NCI-H146 treated with DMSO at 0.1 percent for 48 hours (cell line): ENCODE measurements around the gene DISP3.

Source experiments
- DNase-seq: peaks from one replicate; lab custom pipeline; 2025; ENCODE audit not compliant: unreplicated experiment; lab: John Stamatoyannopoulos, UW

DISP3 gene

DNA sequence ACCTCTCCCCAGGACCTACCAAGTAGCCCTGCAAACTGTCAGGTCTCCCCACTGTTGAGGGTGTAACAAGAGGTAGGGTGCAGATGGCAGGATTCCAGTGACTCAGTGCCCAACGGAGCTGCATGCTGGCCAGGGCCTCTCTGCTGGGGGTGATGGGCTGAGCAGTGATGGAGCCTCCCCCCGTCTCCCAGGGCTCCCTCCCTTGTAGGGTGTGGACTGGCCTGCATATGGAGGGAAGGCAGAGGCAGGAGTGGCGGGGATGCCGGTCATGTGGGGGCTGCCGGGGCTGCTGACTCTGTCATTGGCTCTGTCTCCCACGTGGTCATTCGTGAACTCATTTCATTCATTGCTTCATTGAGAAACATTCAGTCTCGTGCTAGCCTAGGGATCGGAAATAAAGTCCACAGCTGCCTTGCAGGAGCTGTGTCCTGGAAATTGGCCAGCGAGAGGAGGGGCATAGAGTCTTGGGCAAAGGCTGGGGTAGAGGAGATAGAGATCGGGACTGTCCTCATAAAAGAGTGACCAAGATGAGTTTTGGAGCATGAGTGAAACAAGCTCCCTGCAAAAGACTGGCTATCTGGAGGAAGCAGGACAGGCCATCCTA is 22.9 kb upstream of the DISP3 start:
- DNase-seq: no peak

DNA sequence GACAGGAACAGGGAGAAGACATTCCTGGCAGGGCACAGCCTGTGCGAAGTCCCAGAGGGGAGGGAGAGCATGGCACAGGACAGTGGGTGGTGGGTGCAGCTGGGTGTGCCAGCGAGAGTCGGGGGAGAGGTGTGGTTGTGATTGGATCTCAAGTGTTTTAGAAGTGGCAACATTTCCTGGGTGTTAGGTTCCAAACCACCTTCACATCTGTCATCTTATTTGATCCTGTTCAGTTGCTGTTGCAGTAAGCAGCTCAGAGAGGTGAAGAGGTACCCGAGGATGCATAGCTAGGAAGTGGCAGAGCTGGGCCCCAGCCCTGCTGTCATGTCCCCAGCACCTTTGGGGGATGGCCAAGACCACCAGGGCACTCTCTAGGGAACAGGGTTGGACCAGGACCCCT is 22.0 kb upstream of the DISP3 start:
- no peak for DNase-seq

DNA sequence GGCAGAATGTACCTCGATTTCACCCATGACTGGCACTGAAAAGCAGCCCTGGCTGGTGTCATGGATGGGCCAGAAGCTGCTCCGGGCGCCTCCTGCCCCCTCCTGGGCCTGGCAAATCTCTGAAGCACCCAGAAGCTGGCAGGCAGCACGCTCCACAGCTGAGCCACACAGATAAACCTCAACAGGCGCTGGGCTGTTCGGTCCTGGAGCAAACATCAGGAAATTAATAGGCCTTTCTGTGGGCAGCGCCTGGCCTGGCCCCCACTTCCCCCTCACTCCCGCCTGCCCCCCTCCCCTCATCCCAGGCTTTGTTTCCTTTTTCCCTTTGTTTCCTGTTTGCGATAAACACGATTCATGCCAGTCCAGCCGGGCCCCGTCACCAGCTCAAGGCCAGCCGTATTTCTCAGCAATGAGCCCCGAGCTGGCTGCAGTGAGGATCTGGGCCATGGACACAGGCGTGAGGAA is 20.1 kb upstream of the DISP3 start:
- DNase-seq: no peak

DNA sequence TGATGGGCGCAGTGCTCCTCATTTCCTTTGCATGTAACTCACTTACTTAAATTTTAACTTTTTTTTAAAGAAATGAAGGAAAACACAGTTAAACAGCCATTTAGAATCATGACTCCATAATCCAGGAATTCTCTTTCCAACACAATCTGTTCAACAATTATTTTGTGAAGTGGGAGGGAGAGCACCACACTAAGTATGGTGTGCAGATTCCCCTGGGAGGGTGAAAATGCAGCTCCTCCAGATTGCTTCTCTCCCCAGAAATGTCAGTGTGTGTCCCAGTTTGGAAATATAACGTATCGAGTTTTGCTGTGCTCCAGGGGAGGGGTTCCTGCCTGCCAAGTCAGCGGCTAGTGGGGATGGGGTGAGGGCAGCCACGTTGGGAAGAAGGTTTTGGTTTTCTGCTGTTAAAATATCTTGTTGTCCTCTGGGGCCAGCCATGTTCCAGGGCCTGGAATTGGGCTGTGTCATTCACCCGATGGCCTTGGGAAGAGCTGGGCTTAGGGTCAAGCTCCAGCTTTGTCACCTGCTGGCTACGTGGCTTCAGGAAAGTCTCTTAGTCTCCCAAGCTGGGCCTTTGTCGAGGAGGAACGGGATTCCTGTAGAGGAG is 17.3 kb upstream of the DISP3 start:
- no peak for DNase-seq

DNA sequence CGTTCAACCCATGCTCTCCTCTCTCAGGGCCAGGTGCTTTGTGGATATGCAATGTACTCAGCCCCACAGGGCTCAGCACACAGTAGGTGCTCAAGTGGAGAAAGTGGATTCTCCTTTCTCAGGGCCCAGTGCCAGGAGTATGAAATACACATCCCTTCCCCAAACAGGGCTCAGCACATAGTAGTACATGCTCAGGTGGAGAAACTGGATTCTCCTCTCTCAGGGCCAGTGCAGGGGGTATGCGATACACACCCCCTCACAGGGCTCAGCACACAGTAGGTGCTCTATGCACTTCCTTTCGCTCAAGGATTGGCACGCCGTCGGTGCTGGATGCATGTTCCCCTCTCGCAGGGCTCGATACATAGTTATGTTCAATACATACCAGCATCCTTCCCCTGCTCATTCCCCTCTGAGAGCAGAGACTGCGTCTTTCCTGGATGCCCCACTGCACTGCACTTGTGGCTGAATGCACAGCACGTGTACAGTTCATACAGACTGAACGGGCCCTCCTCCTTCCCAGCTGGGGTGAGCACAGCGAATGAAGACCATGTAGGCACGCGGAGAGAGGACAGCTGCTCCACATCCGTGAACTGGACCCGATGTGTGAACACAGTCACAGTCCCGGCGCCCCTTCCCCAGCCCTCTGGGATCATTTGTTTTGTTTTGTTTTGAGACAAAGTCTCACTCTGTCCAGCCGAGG is 16.6 kb upstream of the DISP3 start:
- DNase-seq: no peak

DNA sequence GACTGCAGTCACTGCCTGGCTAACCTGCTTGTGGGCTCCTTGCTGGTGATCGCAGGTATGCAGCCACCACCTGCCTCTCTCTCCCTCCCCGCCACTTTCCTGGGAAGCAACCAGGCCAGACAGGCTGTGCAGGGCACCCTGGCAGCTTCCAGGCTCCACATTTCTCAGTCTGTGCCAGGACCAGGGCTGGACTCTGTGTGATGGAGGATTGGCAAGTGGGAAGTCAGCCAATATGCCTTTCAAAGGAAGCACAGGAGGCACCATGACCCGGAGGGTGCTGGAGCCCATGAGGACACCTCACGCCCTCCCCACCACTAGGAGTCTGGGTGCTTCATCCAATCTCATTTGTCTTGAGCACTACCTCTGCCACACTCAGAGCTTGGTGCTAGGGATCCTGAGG is 15.8 kb upstream of the DISP3 start:
- no peak for DNase-seq

DNA sequence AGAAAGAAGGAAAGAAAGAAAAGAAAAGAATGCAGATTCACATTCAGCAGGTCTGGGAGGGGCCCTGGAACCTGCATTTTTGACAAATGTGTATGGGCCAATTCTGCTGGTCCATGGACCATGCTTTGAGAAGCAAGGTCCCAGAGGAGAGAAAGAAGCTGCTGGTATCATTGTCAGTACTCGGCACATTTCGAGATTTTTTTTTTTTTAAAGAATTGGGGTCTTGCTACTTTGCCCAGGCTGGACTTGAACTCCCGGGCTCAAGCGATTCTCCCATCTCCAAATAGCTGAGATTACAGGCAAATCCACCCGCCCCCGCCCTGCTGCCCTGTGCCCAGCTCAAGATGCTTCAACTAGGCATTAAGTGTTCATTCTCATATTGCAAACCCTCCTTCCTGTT is 13.6 kb upstream of the DISP3 start:
- DNase-seq: no peak

DNA sequence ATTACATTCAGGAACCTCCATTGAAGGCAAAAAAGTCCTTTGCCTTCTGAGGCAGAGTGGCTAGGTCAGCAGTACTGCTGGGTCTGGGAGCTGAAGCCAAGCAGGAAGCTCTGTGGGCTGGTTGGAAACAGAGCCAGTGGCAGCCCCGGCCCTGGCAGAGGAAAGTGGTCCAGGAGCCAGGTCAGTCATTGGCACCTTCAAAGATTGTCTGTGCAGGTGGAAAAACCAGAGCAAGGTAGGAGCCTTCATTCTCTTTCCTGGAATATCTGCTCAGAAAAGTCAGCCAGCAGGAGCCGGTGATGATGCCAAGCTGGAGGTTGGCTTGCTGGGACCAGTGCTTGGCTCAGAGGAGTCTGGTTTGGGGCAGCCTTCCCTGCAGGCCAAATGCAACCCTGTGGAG is 12.5 kb upstream of the DISP3 start:
- no peak for DNase-seq

DNA sequence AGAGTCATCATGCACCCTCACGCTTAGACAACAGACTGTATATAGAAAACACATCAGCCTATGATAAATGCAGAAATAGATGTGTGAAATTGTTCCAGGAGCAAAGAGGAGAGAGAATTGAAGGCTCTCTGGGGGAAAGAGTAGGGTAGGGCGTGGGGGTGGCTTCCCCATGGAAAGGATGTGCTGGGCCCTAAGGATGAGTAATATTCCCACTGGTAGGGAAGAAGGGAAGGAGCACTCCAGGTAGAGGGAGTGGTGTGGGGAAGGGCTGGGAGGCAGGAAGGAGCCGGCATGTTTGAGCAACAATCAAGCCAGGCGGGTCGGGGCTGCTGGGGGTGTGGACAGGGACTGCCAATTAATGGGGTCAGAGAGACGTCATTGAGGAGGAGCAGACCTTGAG is 10.1 kb upstream of the DISP3 start:
- DNase-seq: no peak

DNA sequence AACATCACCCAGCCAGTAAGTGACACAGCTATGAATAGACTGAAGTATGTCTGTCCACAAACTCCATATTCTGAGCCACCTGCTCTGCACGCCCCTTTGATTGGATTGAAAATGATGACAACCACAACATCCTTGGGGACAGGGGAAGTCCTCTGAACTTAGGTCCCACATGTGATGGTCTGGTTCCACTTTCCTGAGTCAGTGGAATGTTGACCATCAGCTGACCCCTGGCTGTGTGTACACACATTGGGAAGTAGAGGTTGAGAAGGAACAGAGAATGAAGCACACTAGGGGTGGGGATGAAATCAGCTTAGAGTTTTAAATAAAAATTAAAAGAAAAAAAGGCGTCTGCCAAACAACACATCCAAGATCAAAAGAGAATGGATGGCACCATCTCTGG is 8.0 kb upstream of the DISP3 start:
- no peak for DNase-seq

DNA sequence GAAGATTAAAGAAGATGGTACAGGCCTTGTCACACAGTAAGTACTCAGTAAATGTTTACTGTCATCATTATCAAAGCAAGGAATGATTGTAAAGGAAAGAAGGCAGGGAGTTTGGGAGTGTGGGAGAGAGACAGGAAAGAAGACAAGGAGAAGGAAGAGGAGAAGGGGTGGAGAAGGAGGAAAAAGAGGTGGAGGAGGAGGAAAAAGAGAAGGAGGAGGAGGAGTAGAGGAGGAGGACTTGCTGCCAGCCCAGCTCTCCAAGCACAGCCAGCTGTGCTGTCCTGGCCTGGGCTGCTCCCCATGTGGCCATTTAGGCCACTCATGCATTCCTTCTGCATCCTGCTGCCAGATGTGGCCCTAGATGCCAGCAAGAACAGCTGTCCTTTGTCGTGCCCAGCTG is 7.5 kb upstream of the DISP3 start:
- no peak for DNase-seq

DNA sequence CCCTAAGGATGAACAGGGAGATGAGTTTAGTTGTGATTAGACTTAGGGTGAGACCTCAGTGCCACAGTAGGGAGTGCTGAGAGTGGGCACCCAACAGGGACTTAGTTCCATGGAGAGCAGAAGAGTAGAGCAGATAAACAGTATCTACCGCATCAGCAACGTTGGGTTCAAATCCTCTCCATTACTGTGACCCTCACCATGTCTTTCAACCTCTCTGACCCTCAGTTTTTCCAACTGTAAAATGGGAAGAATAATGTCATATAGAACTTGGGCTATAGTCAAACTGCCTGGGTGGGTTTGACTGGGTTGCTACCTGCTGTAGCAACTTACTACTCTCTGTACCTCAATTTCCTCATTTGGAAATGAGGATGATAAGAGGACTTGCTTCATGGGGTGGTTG is 6.7 kb upstream of the DISP3 start:
- DNase-seq: no peak

DNA sequence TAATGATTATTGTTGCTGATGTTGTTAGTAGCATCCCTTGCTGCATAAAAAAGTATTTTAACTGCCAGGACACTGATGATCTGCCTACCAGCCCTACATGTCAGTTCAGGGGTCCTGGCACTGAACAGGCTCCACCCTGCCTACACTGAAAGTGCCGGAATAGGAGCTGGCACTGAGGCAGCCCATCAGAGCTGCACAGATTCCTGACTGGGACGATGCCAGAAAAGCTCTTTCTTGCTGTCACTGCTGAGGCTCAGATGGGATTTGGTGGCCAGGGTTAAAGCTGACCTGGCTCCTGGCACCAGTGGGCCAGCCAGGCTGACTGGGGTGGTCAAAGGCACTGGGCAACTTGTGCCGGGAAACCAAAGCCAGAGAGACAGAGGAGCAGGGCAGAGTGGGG is 6.2 kb upstream of the DISP3 start:
- DNase-seq: no peak

DNA sequence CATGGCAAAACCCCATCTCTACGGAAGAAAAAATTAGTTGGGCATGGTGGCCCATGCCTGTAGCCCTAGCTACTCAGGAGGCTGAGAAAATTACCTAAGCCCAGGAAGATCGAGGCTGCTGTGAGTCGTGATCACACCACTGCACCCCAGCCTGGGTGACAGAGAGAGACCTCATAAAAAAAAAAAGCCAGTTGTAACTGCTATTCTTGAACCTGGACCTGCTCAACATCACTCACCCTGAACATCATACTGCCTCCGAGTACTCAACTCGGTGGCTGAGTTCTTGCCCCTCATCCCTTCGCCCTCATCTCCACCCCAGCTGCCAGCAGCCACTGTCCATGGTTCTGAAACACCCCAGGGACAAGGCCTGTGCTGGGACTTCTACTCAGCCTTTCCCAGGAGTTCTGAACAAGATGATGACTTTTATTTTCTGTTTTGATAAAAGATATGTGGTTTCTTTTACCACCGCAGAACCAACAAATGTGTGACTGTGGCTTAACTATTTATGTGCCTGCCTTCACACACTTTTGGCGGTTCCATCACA is 5.4 kb upstream of the DISP3 start:
- DNase-seq: no peak

DNA sequence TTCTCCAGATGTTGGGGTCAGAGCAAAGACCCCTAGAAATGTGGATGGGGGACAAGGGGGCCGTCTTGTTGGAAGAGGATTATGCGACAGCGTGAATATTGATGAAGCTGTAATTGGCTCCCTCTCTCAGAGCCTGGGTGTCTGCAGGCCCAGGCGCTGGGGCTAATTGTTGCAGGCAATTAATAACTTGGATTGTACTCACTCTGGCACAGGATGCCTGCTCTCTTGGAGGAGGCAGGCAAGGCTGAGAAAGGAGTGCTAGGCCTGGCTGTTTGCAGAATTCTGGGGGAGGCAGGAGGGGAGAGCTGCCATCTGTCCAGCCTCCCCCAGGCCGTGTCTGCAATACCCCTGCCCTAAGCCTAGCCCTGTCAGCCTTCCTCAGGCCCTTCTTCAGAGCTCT is 4.1 kb upstream of the DISP3 start:
- no peak for DNase-seq

DNA sequence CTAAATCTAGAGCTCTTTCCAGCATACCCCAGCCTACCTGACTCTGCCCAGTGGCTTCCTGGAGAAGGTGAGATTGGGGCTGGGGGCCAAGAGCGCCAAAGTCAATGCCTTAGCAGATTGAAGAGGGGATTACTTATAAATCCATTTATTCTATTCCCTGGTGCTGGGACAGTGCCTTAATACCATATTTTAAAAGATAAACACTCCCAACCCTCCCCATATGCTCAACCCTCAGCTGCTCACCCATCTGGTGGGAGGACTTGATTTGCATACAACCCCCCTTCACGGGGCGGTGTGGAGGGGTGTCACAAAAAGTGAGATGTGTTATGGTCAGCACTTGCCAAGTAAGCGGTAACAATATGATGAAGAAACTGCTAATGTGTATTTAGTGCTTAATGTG is 3.2 kb upstream of the DISP3 start:
- DNase-seq: no peak

DNA sequence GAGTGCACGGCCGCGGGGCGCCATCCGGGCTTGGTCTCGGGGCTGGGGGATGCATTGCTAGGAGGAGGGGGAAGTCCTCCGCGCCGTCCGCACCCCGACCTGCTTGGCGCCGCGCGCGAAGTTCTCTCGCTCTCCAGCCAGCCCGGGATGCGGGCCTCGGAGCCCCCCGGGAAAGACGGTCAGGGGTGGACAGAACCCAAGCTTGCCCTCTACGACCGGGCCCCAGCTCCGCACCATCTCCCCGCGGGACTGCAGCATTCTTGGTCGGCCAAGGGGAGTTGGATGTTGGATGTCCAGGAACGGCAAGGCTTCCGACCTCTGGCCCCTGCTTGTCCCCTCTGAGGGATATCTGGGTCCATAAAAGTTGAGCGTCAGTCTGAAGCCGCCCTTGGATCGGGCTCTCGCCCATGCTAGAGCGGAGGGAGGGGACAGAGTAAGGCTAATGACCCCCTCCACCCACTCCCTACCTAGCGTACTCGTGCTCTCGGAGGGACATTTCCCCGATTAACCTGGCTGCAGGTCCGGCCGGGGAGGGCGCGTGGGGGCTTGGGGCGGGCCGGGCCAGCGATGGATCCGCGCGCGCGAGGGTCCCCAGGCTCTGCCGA is 522 bp downstream of the DISP3 start:
- DNase-seq: no peak

DNA sequence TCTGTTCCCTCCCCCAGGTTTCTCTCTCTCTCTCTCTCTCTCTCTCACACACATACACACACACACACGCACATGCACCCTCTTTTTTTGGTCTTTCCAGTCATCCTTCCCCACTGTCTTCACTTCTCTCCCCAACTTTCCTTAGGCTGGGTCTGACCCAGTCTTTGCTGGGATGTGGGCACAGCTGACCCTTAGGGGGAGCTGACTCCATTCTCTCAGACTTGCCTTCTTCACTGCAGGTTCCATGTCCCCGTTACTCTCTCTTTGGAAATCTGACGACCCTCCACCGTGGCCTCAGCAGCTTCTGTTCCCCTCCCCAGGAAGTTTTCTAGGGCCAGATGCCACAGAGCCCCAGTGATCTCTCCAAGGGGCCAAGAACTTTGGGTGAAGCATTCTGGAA is 2.1 kb downstream of the DISP3 start:
- DNase-seq: no peak

DNA sequence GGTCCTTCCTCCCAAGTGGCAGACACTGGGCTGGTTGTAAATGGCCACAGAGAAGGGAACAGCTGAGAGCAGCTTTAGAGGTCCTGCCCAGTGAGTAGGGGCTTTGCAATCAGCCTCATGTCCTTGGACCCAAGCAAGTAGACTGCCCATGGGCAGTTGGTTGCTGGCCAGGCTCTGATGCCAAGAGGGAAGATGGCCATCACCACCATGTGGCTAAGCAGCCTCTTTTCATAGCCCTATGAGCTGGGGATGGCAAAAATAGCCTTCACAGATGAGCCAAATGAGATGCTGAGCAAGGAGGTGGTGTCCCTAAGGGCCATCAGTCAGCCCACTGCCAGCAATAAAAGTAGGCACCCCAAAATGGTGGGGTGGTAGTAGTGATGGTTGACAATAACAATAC is 3.2 kb downstream of the DISP3 start:
- DNase-seq: no peak

DNA sequence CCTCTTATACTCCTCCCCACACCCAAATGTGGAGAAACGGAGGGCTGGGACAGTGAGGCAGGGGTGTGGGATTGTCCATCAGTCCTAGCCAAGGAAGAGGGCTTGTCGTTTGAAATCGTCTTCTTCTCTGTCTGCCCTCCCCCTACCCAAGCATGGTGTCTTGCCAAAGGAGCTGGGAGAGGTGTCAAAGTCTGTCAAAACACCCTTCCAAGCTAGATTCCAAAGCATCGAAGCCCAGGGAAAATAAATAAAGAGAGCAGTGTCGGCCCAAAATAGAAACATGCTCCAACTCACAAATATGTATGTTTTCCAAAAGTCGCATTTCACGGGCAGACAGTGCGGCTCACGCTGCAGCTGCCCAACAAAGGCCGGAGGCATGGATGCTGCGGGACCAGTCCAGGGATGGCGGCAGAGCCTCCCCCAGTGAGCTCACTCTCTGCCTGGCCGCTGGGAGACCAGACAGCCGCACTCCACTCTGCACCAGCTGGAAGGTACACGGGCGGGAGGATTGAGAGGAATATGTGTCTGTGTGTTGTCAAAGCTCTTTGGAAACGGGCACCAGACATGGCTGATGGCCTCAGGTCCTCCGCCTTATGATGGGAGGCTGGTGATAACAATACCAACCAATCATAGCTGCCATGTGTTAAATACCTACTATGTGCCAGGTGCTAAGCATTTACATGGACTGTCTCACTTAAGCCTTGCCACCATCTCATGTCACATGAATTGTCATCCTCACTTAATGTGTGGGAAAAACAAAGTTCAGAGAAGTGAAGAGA is 3.9 kb downstream of the DISP3 start:
- no peak for DNase-seq

DNA sequence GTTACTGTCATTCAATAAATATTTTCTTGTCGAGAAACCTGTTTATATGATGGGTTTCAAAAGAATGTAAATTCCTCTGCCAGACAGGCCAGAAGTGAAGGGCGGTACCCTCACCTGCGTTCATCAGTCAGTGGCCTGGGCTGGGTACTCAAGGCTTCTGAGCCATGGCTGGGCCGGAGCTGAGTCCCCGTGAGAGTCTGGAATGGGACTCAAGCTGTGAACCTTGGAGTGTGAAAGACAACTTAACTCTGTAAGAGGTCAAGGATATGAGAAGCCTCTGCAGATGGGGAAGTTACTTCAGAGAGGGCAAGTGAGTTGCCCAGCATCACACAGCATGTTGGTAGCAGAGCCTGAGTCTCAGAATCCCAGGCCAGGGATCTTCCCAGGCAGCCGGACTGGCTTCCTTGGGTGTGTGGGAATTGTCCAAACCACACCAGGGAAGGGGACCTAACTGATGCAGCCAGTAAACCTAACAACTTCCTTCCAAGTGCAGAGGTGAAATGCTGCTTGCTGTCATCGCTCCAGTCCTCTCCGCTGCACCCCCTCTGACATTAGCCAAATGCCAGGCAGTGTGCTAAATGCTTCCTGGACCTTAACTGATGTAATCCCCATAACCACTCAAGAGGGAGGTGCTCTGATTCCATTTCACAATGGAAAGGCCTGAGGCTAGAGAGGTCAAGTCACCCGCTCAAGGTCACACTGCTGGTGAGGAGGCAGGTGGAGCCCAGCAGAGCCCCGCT is 4.8 kb downstream of the DISP3 start:
- no peak for DNase-seq
